ENCODE measurements around the gene CMTM4. TPM values are rescaled to one million over a fixed set of nuclear protein-coding genes. Genes with fewer than 3 reads are reported as not detected.

Gene CMTM4
- polyA plus RNA-seq (2013, experiment 1 of 2): 17.4 TPM
- polyA plus RNA-seq (2013, experiment 2 of 2): 17.4 TPM

DNA sequence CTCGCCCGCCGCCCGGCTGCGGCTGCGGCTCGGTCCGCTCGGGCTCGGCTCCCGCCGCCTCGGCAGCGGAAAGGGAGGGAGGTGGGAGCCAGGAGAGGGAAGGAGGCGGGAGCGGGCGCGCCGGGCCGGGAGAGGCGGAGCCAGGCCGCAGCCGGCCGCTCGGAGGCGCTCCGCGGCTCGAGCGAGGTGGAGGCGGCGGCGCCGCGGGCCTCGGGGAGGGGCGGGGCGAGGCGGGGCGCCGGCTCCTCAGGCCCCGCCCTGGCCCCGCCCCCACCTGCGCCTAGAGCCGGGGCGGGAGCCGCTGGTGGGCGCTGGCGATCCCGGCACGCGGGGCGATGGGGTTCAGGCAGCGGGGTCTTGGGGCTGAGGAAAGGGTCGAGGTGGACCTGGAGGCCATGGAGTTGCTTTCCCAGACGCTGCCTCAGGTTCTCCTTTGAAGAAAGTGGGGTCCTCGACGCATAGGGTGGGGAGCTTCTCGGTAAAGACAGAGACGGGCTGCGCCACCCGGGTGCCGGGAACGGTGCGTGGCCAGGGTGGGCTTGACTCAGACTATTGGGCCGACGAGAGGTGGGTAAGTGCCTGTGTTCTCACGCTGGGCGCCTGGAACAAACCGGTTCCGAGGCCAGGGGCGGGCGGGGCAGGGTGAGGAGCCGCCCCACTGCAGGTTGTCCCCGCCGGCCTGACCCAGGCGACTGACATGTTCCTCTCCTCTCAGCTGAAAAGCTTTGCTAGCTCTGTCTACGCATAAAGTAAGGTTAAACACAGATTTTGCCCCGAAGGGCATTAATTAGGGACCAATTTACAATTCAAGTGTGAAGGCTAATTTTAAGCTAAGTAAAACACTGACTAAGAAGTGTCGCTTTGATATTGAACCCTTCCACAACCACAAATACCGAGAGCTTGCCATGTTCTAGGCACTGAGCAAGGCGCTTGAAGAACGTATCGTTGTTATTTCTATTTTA, at the start of gene CMTM4:
CMTM4 (minus strand) TSS at position 75 of the 962 bp plus-strand sequence. CDS start 218 bp downstream, outside the sequence.
- peak within 1 kb of the TSS; percentile 91 for H3K23ac ChIP-seq (ENCODE audit: low read depth, low read length, poor library complexity)

DNA sequence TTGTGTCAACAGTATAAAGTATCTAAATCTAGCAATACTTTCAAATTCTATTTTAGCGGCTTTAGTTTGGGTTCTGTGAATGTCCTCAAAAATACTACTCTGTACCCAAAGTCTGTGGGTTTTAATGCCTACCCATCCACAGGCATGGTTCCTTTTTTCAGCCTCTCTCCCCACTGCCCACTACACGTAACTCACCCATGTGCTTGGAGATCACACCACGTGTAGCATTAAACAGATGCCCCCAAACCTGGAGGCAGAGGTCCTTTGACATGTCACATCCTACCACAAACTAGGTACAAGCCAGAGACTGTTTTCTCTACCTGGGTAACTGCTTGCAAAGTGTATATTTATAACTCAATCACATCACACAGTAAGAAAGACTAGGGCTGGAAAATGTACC, 49.5 kb upstream of the CMTM4 start:
- Histone ChIP-seq H2BK120ac (ENCODE audit: low read depth, low read length) (no peak overlapping the region), H2BK12ac (ENCODE audit: low read length) (no peak overlapping the region), H4K91ac (ENCODE audit: low read depth, low read length, poor library complexity) (no peak overlapping the region), H3K27me3 (ENCODE audit: control insufficient read depth in 3 of 3, insufficient read depth in 3 of 3, low read depth in 1 of 3, low read length in 3 of 3) (no peaks in the 10 kb centered on the region), H3K18ac (ENCODE audit: low read length) (no peak overlapping the region), H2BK15ac (ENCODE audit: low read length) (no peak overlapping the region), H3K36me3 (replicated peaks in 1 of 2; ENCODE audit: control insufficient read depth in 2 of 2, insufficient read depth in 2 of 2, low read length in 2 of 2) (peaks cover 41 to 94% of the 10 kb centered on the region in 2 donors), H3K4me3 (ENCODE audit: low read length in 2 of 2) (no peak overlapping the region), H3K4me2 (ENCODE audit: insufficient read depth, low read length, poor library complexity, severe bottlenecking) (no peak overlapping the region), H3K9ac (ENCODE audit: low read depth, low read length, poor library complexity) (no peak overlapping the region), H3K14ac (ENCODE audit: low read length) (no peak overlapping the region), H4K8ac (ENCODE audit: low read depth, low read length) (no peak overlapping the region), H2AK5ac (ENCODE audit: low read depth, low read length) (no peak overlapping the region), H3K27ac (replicated peaks; ENCODE audit: low read length) (no peak overlapping the region), H3K4ac (ENCODE audit: low read length) (no peak overlapping the region), H3K9me3 (replicated peaks in 1 of 2; ENCODE audit: control insufficient read depth in 2 of 2, insufficient read depth in 1 of 2, low read depth in 1 of 2, low read length in 2 of 2) (no peaks in the 10 kb centered on the region), H3K79me1 (ENCODE audit: low read depth, low read length) (peaks cover 7% of the 10 kb centered on the region), H3K4me1 (ENCODE audit: control insufficient read depth in 2 of 2, insufficient read depth in 1 of 2, low read depth in 1 of 2, low read length in 2 of 2) (peaks cover 4 to 20% of the 10 kb centered on the region in 2 donors), H2BK5ac (ENCODE audit: low read length) (no peak overlapping the region), H2AFZ (ENCODE audit: low read length) (no peak overlapping the region), H3K23ac (ENCODE audit: low read depth, low read length, poor library complexity) (no peak overlapping the region)
- no CpG with 5 or more reads among the region's 3 CpGs for WGBS, 2 donors (ENCODE audit: extremely low coverage in 2 of 2, insufficient read length in 2 of 2, insufficient replicate concordance in 1 of 2)
- no peak for DNase-seq (ENCODE audit: low spot score)

More for the DNA sequence above, at the start of gene CMTM4:
- Histone ChIP-seq H3K79me1 (ENCODE audit: low read depth, low read length) (no peaks in the 10 kb centered on the region), H4K91ac (ENCODE audit: low read depth, low read length, poor library complexity) (peak within 1 kb of the TSS; percentile 72), H3K14ac (ENCODE audit: low read length) (peak within 1 kb of the TSS; percentile 82), H3K4me2 (ENCODE audit: insufficient read depth, low read length, poor library complexity, severe bottlenecking) (peak within 1 kb of the TSS; percentile 96), H2AK5ac (ENCODE audit: low read depth, low read length) (peak within 1 kb of the TSS; percentile 8), H3K9me3 (replicated peaks in 1 of 2; ENCODE audit: control insufficient read depth in 2 of 2, insufficient read depth in 1 of 2, low read depth in 1 of 2, low read length in 2 of 2) (no peaks in the 10 kb centered on the region), H3K4me1 (ENCODE audit: control insufficient read depth in 2 of 2, insufficient read depth in 1 of 2, low read depth in 1 of 2, low read length in 2 of 2) (peaks cover 5 to 8% of the 10 kb centered on the region in 2 donors), H3K27ac (replicated peaks; ENCODE audit: low read length) (no peak within 1 kb of the TSS), H3K4me3 (ENCODE audit: low read length in 2 of 2) (peak within 1 kb of the TSS; percentile 74 to 96), H2AFZ (ENCODE audit: low read length) (peak within 1 kb of the TSS; percentile 100), H3K27me3 (ENCODE audit: control insufficient read depth in 3 of 3, insufficient read depth in 3 of 3, low read depth in 1 of 3, low read length in 3 of 3) (peaks cover 2 to 17% (median 15%) of the 10 kb centered on the region in 3 experiments), H3K9ac (ENCODE audit: low read depth, low read length, poor library complexity) (peak within 1 kb of the TSS; percentile 86), H3K18ac (ENCODE audit: low read length) (peak within 1 kb of the TSS; percentile 97), H3K4ac (ENCODE audit: low read length) (no peak within 1 kb of the TSS), H2BK120ac (ENCODE audit: low read depth, low read length) (no peak within 1 kb of the TSS), H2BK15ac (ENCODE audit: low read length) (peak within 1 kb of the TSS; percentile 75), H3K36me3 (replicated peaks in 1 of 2; ENCODE audit: control insufficient read depth in 2 of 2, insufficient read depth in 2 of 2, low read length in 2 of 2) (no peaks in the 10 kb centered on the region), H2BK5ac (ENCODE audit: low read length) (no peak within 1 kb of the TSS), H2BK12ac (ENCODE audit: low read length) (peak within 1 kb of the TSS; percentile 22), H4K8ac (ENCODE audit: low read depth, low read length) (peak within 1 kb of the TSS; percentile 43)
- peak; percentile 89 for DNase-seq (ENCODE audit: low spot score)
- WGBS, 2 donors (ENCODE audit: extremely low coverage in 2 of 2, insufficient read length in 2 of 2, insufficient replicate concordance in 1 of 2): no CpG with 5 or more reads among the region's 84 CpGs

DNA sequence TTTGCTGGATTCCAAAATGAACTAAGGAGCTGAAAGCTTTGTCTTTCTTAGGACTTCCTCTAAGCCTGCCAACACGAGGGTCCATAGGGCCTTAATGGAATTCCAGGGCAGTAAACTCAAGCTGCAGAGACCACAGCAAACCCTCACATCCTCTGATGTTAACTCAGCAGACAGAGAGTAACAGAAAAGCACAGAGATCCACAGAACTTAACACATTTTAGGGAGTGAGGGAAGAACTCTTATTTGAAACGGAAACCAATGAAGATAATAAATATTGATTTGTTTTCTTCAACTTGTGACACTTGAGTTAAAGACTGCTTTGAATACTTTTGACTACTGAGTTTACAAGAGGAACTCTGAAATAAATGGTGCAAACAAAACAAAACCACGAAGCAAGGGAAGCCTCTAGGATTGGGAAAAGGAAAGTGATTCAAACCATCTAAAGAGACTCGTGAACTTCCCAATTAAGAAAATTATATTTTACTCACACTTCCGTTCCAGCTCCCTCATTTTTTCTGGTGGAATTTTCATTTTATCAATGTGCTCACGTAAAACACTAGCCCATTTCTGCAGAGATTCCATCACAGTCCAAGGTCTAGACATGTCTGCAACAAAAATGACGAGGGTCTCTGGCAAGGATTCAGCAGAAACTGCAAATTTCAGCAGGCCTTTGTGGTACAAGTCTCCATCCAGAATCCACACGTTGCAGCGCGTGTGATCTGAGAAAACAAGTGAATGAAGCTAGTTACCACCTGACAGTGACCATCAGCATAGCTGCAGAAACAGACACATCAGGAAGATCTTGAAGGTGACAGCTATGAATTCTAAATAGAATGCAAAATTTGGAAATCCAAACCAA, 45.6 kb upstream of the CMTM4 start:
- Histone ChIP-seq H3K9me3 (replicated peaks in 1 of 2; ENCODE audit: control insufficient read depth in 2 of 2, insufficient read depth in 1 of 2, low read depth in 1 of 2, low read length in 2 of 2) (no peaks in the 10 kb centered on the region), H3K14ac (ENCODE audit: low read length) (no peak overlapping the region), H2BK12ac (ENCODE audit: low read length) (no peak overlapping the region), H3K79me1 (ENCODE audit: low read depth, low read length) (peaks cover 4% of the 10 kb centered on the region), H2BK120ac (ENCODE audit: low read depth, low read length) (no peak overlapping the region), H2AK5ac (ENCODE audit: low read depth, low read length) (no peak overlapping the region), H4K91ac (ENCODE audit: low read depth, low read length, poor library complexity) (no peak overlapping the region), H2BK5ac (ENCODE audit: low read length) (no peak overlapping the region), H3K9ac (ENCODE audit: low read depth, low read length, poor library complexity) (no peak overlapping the region), H3K4me3 (ENCODE audit: low read length in 2 of 2) (no peak overlapping the region), H3K27me3 (ENCODE audit: control insufficient read depth in 3 of 3, insufficient read depth in 3 of 3, low read depth in 1 of 3, low read length in 3 of 3) (no peaks in the 10 kb centered on the region), H3K23ac (ENCODE audit: low read depth, low read length, poor library complexity) (no peak overlapping the region), H2AFZ (ENCODE audit: low read length) (no peak overlapping the region), H3K4ac (ENCODE audit: low read length) (no peak overlapping the region), H3K36me3 (replicated peaks in 1 of 2; ENCODE audit: control insufficient read depth in 2 of 2, insufficient read depth in 2 of 2, low read length in 2 of 2) (peaks cover 49 to 97% of the 10 kb centered on the region in 2 donors), H3K18ac (ENCODE audit: low read length) (no peak overlapping the region), H3K27ac (replicated peaks; ENCODE audit: low read length) (no peak overlapping the region), H4K8ac (ENCODE audit: low read depth, low read length) (no peak overlapping the region), H3K4me2 (ENCODE audit: insufficient read depth, low read length, poor library complexity, severe bottlenecking) (no peak overlapping the region), H2BK15ac (ENCODE audit: low read length) (no peak overlapping the region), H3K4me1 (ENCODE audit: control insufficient read depth in 2 of 2, insufficient read depth in 1 of 2, low read depth in 1 of 2, low read length in 2 of 2) (peaks cover 0 to 12% of the 10 kb centered on the region in 2 donors)
- no CpG with 5 or more reads among the region's 10 CpGs for WGBS, 2 donors (ENCODE audit: extremely low coverage in 2 of 2, insufficient read length in 2 of 2, insufficient replicate concordance in 1 of 2)
- DNase-seq (ENCODE audit: low spot score): no peak

All from neuronal stem cell (in vitro differentiated cells).